Uterus (tissue), 2 donors: Measurements from ENCODE around the gene MRPL34.

Experiments used
- CTCF ChIP-seq, 4 experiments: fragments of 200-600 bp in 2 of 4; fragments of 450-650 bp in 2 of 4; sonication (generic) in 2 of 4; IDR thresholded peaks; one replicate each; pipeline ENCODE4 v1.5.1; 2016 to 2019; ENCODE audit warnings: antibody characterized with exemption in 4 of 4, mild to moderate bottlenecking in 2 of 4, moderate library complexity in 1 of 4
- POLR2A ChIP-seq, 2 donors: fragments of 450-650 bp; IDR thresholded peaks; one replicate each; pipeline ENCODE4 v1.6.1; 2016; ENCODE audit warnings: antibody characterized with exemption in 2 of 2, mild to moderate bottlenecking in 1 of 2, moderate library complexity in 1 of 2

DNA sequence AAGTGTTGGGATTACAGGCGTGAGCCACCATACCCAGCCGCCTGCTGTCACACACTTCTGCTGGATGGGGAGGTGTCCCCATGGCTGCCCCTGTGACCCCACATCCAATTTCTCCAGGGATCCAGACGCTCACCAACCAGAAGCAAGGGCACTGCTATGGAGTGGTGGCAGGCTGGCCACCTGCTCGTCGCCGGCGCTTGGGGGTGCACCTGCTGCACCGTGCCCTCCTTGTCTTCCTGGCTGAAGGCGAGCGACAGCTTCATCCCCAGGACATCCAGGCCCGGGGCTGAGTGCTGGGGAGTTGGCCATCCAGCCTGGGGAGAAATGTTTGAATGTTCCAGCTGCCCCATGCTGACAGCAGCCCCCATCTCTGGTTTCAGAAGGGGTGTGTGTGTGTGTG is 19.4 kb upstream of the MRPL34 start:
- TF ChIP-seq CTCF (IDR thresholded peaks at IDR 0.05) = no peak
- TF ChIP-seq POLR2A (IDR thresholded peaks at IDR 0.05) = no peak
